T-helper 9 cell (primary cell): Measurements from ENCODE around the gene MSRB1.
"Not testable (repeated sequence)": the region's sequence is repeated elsewhere in the genome, so short reads cannot be mapped to it uniquely, and the experiment has no call there.

Experiments used
- DNase-seq: peaks from one replicate; pipeline ENCODE4 v3.0.0-alpha.2; 2020

Gene MSRB1

DNA sequence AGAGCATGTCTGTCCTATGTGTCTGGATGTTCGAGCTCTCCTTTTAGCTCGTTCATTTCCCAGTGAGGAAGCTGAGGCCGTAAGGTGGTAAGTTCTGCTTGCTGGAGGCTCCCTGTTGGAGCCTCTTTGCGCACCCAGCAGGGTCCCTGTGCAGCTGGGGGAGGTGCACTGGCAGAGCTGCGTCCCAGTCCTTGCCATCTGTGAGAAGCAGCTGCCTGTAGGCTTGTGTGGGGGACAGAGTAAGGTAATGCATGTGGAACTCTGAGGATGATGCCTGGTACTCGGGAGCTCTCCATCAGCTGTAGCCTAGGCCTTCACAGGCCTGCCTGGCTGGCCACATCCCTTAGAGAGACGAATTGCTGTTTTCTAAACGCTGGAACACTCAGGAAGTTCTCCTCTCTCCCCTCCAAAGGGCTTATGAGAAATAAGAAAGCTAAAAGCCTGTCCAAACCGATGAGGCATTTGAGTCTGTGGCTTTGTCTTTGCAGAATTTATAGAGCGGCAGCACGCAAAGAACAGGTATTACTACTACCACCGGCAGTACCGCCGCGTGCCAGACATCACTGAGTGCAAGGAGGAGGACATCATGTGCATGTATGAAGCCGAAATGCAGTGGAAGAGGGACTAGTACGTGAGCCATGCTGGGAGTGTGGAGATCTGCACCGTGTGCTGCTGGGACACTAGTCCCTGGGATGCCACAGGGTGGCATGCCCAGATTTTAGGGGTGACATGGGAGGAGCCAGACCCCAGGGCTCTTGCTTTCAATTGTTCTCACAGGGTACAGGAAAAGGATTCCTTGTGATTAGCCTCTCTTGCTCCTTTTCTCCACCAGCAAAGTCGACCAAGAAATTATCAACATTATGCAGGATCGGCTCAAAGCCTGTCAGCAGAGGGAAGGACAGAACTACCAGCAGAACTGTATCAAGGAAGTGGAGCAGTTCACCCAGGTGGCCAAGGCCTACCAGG is 17.9 kb upstream of the MSRB1 start:
- DNase-seq, result no peak

DNA sequence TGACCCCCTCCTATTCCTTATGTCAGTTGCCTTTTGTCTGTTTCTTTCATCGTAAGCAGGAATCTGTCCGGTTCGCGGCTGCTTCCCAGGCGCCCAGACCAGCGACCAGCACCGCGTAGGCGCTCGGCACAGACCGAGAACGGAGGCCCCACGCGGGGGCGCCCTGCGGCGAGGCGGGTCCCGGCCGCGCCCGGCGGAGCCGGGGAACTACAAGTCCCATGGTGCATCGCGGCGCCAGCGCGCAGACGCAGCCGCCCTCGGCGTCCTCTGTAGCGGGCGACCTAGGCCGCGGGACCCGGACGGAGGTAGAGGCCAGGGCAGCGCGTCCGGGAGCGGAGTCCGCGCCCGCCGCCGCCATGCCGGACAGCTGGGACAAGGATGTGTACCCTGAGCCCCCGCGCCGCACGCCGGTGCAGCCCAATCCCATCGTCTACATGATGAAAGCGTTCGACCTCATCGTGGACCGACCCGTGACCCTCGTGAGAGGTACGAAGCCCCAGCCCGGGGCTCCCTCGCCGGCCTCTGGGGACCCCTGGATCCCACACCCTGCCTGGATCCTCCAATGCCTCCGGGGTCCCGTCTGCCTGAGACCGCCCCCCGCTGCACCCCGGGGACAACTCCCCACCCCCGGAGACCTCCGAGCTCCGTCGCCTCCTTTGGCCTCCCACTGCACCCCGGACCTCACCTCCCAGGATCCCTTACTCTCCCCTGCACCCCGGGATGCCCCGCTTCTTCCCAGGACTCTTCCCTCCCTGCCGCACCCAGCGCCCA is 16.5 kb upstream of the MSRB1 start, which contains the start of gene NDUFB10:
NDUFB10 (plus strand) TSS at position 270 of the 771 bp plus-strand sequence; CDS start at position 357, 87 bp downstream.
- DNase-seq, result peak; percentile 90

- DNase-seq, result no peak
Measured at GRCh38 chr16:1958715-1959268, 15.8 kb upstream of the MSRB1 start.

DNA sequence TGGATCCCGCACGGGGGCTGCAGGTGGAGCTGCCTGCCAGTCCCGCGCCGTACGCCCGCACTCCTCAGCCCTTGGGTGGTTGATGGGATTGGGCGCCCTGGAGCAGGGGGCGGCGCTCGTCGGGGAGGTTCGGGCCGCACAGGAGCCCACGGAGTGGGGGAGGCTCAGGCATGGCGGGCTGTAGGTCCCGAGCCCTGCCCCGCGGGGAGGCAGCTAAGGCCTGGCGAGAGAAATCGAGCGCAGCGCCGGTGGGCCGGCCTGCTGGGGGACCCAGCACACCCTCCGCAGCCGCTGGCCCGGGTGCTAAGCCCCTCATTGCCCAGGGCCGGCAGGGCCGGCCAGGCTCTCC is 15.1 kb upstream of the MSRB1 start:
- not testable (repeated sequence) for DNase-seq

DNA sequence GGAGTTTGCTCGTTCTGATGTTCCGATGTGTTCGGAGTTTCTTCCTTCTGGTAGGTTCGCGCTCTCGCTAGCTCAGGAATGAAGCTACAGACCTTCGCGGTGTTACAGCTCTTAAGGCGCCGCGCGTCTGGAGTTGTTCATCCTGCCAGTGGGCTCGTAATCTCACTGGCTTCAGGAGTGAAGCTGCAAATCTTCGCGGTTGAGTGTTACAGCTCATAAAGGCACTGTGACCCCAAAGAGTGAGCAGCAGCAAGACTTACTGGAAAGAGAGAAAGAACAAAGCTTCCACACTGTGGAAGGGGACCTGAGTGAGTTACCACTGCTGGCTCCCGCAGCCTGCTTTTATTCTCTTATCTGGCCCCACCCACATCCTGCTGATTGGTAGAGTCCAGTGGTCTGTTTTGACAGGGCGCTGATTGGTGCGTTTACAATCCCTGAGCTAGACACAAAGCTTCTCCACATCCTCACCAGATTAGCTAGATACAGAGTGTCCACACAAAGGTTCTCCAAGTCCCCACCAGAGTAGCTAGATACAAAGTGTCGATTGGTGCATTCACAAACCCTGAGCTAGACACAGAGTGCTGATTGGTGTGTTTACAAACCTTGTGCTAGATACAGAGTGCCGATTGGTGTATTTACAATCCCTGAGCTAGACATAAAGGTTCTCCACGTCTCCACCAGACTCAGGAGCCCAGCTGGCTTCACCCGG is 14.6 kb upstream of the MSRB1 start:
- DNase-seq, result not testable (repeated sequence)

GRCh38 chr16:1953734-1954133 is 10.7 kb upstream of the MSRB1 start:
- no peak for DNase-seq

DNA sequence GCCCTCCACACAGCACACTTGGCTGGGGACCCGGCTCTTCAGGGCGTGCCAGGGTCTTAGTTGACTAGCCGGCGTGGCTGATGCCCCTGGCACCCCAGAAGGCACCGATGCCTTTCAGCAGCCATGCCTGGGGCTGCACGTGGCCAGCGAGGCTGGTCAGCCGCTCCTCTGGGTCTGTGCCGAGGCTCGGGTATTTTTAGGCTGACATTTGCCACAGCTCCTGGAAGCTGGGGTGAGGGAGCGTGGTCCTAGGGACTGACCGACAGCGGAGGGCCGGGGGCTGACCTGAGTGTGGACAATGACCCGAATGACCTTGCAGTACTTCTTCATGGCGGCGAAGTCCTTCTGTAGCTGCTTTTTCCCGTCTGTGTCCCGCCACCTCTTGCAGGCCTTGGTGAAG is 7.6 kb upstream of the MSRB1 start:
- DNase-seq, result no peak

DNA sequence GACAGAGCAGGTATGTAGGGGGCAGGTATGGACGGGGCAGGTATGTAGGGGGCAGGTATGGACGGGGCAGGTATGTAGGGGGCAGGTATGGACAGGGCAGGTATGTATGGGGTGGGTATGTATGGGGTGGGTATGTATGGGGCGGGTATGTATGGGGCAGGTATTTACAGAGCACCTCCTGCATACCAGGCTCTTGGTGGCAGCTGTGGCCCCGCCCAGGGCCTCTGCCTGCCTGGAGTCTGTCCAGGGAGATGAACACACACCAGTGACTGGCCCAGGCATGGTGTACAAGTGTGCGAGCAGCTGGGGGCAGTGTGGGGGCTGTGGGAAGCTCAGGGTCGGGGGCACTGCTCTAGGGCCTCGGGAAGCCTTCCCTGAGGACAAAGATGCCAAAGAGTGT is 7.0 kb upstream of the MSRB1 start:
- no peak for DNase-seq

- no peak for DNase-seq
Measured at GRCh38 chr16:1949507-1949906, 6.5 kb upstream of the MSRB1 start.

- DNase-seq, result no peak
Measured at GRCh38 chr16:1947369-1947670, 4.3 kb upstream of the MSRB1 start.

DNA sequence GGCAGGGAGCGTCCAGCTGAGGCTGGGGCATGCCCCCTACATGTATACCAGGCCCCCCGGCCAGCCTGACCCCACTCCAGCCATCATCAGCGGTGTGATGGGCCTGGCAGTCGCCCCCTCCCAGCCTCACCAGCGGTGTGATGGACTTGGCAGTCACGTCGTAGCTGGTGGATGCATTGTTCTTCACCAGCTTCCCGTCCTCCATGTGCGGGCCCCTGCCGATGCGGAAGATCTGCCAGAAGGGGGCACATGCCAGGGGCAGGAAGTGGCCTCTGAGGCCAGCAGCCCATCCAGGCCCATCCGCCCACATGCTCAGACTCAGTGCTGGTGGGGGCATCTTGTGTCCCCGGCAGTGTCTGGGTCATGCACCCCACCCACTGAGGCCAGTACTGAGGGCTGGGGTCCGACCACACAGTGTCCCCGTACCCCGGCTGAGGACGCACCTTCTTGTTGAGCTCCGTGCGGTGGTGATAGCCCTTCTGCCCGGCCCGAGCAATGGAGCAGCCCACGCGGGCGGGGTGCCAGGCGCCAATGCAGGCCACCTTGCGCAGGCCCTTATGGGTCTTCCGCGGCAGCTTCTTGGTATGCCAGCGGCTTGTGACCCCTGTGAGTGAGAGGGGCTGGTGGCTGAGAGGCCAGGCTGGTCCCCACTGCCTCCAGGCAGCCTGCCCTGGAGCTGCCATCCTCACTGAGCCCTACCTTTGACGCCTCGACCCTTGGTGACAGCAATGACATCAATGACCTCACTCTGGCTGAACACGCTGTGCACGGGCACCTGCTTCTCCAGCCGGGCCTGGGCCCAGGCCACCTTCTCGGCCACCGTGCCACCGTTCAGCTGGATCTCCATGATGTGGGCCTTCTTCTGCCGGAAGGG is 3.7 kb upstream of the MSRB1 start:
- DNase-seq, result no peak

- DNase-seq, result no peak
Measured at GRCh38 chr16:1945559-1946391, 2.8 kb upstream of the MSRB1 start.

- no peak for DNase-seq
Measured at GRCh38 chr16:1944612-1945199, 1.7 kb upstream of the MSRB1 start.

DNA sequence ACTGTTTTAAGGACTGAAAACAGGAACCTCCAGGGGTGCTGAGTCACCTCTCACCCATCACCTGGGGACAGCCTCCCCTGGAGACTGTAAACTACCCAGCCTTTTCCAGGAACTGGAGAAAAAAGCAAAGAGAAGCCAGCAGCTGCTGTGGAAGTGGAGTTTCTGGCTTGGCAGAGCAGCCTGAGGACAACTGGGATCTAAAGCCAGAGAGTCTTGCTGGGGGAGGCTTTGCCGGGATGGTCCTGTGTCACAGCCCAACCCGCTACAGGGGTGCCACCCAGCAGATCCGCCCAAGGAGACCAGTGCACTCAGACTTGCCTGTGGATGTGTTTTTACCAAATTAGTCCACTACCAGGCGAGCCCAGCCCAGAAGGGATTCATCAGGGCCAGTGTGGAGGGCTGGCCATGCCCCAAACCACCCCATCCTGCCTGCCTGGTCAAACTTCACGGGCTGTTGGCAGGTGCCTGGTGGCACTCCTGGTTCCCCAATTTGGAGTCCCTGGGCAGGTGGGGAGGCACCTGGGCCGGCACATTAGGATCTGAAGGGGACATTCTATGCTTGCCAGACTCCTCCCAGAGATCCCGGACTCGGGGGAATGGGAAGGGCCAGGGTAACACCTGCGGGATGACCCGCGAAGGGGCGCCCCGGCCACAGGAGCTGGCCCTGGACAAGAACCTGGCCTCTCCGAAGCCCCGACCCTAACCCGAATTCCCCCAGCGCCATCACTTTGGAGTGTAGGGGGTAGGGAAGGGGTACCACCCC is 771 bp downstream of the MSRB1 start:
- no peak for DNase-seq

- no peak for DNase-seq
Measured at GRCh38 chr16:1941162-1942046, 1.6 kb downstream of the MSRB1 start.

GRCh38 chr16:1940273-1941161 is 2.5 kb downstream of the MSRB1 start:
- no peak for DNase-seq

DNA sequence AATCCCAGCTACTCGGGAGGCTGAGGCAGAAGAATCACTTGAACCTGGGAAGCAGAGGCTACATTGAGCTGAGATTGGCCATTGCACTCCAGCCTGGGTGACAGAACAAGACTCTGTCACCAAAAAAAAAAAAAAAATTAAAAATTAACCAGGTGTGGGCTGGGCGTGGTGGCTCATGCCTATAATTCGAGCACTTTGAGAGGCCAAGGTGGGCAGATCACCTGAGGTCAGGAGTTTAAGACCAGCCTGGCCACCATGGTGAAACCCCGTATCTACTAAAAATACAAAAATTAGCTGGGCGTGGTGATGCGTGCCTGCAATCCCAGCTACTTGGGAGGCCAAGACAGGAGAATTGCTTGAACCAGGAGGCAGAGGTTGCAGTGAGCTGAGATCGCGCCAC is 3.2 kb downstream of the MSRB1 start:
- DNase-seq, result not testable (repeated sequence)

DNA sequence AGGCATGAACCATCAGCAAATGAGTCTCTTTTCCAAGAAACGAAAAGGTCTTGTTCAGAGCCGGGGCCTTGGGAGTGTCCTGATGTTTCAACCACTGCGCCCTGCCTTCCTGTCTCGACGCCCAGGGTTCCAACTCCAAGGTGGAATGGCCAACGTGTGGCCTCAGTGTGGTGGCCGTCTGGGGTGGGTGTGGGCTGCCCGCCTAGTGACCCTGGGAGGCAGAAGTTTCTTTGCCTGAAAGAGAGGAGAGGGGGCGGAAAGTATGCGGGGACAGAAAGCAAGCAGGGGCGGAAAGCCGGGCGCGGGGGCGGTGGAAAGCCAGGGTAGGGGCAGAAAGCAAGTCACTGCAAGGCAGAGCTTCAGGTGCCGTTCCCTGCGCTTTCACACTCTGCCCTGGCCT is 4.1 kb downstream of the MSRB1 start:
- DNase-seq, result no peak
